Adrenal gland (tissue), 12 donors: ENCODE results near the gene MAML2. TPM values are rescaled to one million over a fixed set of nuclear protein-coding genes. Genes with fewer than 3 reads are reported as not detected.

Source experiments
- DNase-seq, 7 donors: peaks; one replicate each; pipeline ENCODE4 v3.0.0-alpha.2; 2019 to 2020
- H3K27ac ChIP-seq, 5 donors: fragments of 200-600 bp; sonication (generic) in 4 of 5; 1 replicate in 3 of 5; 2 replicates in 2 of 5; pipeline versions ENCODE4 v1.5.1 to v1.8.0; 2016 to 2020; ENCODE audit warnings: mild to moderate bottlenecking in 1 of 5
- H3K27me3 ChIP-seq: fragments of 200-600 bp; 2 replicates; pipeline ENCODE4 v1.8.0; 2021
- H3K36me3 ChIP-seq, 2 donors: fragments of 200-600 bp; replicated peaks in 1 of 2; 1 replicate in 1 of 2; 2 replicates in 1 of 2; pipeline versions ENCODE4 v1.5.1 to v1.8.0; 2018 to 2022
- H3K4me1 ChIP-seq, 2 donors: fragments of 200-600 bp; replicated peaks in 1 of 2; 1 replicate in 1 of 2; 2 replicates in 1 of 2; pipeline versions ENCODE4 v1.5.1 to v1.8.0; 2018 to 2021
- H3K4me3 ChIP-seq, 4 donors: fragments of 200-600 bp; sonication (generic) in 3 of 4; one replicate each; pipeline ENCODE4 v1.5.1; 2016 to 2018
- H3K9me3 ChIP-seq, 3 donors: fragments of 200-600 bp; sonication (generic) in 1 of 3; replicated peaks in 1 of 3; 1 replicate in 2 of 3; 2 replicates in 1 of 3; pipeline versions ENCODE4 v1.5.1 to v1.8.0; 2016 to 2021
- POLR2A ChIP-seq, 2 donors: fragments of 450-650 bp; IDR thresholded peaks; one replicate each; pipeline ENCODE4 v1.6.1; 2017; ENCODE audit warnings: antibody characterized with exemption in 2 of 2, mild to moderate bottlenecking in 2 of 2, moderate library complexity in 1 of 2
- WGBS, 4 donors: extraction: QIAGEN DNeasy Blood & Tissue Kit in 2 of 4; methylation state at CpG; one replicate each; pipeline versions ENCODE4 v1.1.5 to v1.1.7; 2013 to 2017; 5-methylcytosine and 5-hydroxymethylcytosine counted together
- intact Hi-C, 2 donors: fragments of 100-400 bp; cut with DNase I; formaldehyde crosslinking; loops; one replicate each; pipeline versions ENCODE4 v1.14.1 to v1.15.0; 2022 to 2023
- polyA plus RNA-seq, 3 donors: library from polyadenylated mRNA; stranded (reverse); fragments of 200-250 nt in 2 of 3; fragments of 350-450 nt in 1 of 3; fragmentation: Illumina TruSeq in 1 of 3; extraction: RNeasy Lipid Tissue Mini Kit (QIAGEN cat#74804) in 1 of 3; gene quantifications; one replicate each; pipeline ENCODE4 v1.2.3, GENCODE V29; 2013 to 2014
- total RNA-seq, 9 donors: library from RNA; depleted of rRNA in 4 of 9; stranded (reverse); fragments of >200 nt in 4 of 9; fragments of 120-200 nt in 1 of 9; fragmentation: NEBNext Ultra II Directional in 1 of 9; extraction: Animal tissue kit (Norgen Biotek cat#: 25700) in 1 of 9; gene quantifications; one replicate each; pipeline versions ENCODE4 v1.1.0 to v1.2.4, GENCODE V29; 2013 to 2023
- TF ChIP-seq, protein P1 (sequence below), 6 experiments: fragments of 450-650 bp in 4 of 6; fragments of 200-600 bp in 2 of 6; sonication (generic) in 1 of 6; IDR thresholded peaks; 1 replicate in 5 of 6; 2 replicates in 1 of 6; pipeline versions ENCODE4 v1.5.1 to v1.8.0; 2016 to 2021; ENCODE audit warnings: antibody characterized with exemption in 6 of 6, mild to moderate bottlenecking in 2 of 6, moderate library complexity in 1 of 6
- donor health status: healthy with polysubstance abuse.
- donor health status: Bipolar disorder and iron deficiency.
- donor health status: DM: yes; HTN: yes; CAD: no.
- donor health status: DM: no; HTN: no; CAD: no.
- donor health status: DM: no; HTN: no; CAD: no.
- donor health status: DM: yes; HTN: yes; CAD: no.

Gene MAML2
- total and polyA plus RNA-seq, 12 donors: 1.4 to 19.4 (median 7.6) TPM

GRCh38 chr11:96159968-96160367, 183.0 kb downstream of the MAML2 start:
- TF ChIP-seq POLR2A (IDR thresholded peaks at IDR 0.05): no peak
- TF ChIP-seq, protein P1, sequence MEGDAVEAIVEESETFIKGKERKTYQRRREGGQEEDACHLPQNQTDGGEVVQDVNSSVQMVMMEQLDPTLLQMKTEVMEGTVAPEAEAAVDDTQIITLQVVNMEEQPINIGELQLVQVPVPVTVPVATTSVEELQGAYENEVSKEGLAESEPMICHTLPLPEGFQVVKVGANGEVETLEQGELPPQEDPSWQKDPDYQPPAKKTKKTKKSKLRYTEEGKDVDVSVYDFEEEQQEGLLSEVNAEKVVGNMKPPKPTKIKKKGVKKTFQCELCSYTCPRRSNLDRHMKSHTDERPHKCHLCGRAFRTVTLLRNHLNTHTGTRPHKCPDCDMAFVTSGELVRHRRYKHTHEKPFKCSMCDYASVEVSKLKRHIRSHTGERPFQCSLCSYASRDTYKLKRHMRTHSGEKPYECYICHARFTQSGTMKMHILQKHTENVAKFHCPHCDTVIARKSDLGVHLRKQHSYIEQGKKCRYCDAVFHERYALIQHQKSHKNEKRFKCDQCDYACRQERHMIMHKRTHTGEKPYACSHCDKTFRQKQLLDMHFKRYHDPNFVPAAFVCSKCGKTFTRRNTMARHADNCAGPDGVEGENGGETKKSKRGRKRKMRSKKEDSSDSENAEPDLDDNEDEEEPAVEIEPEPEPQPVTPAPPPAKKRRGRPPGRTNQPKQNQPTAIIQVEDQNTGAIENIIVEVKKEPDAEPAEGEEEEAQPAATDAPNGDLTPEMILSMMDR (IDR thresholded peaks at IDR 0.05): no peak
- Histone ChIP-seq H3K4me1 (peaks cover 16 to 38% of the 10 kb centered on the region in 2 donors), H3K27ac (no peak overlapping the region), H3K4me3 (no peak overlapping the region), H3K27me3 (no peaks in the 10 kb centered on the region), H3K36me3 (no peaks in the 10 kb centered on the region), H3K9me3 (no peaks in the 10 kb centered on the region)
- 62 to 84% (median 71%) methylated on average over 5 to 6 of the region's 6 CpGs for WGBS, 4 donors
- no peak for DNase-seq
- intact Hi-C loops: no loop called here

- WGBS, 4 donors: 72 to 96% (median 86%) methylated on average over 1 of the region's 1 CpG
- Histone ChIP-seq H3K4me1 (peaks cover 16 to 48% of the 10 kb centered on the region in 2 donors), H3K9me3 (no peaks in the 10 kb centered on the region), H3K4me3 (no peak overlapping the region), H3K27ac (peak overlapping the region in 1 of 5 donors; percentile 6), H3K36me3 (no peaks in the 10 kb centered on the region), H3K27me3 (no peaks in the 10 kb centered on the region)
- intact Hi-C loops: no loop called here
- DNase-seq: no peak
- TF ChIP-seq, protein P1 (IDR thresholded peaks at IDR 0.05): no peak
- no peak for TF ChIP-seq POLR2A (IDR thresholded peaks at IDR 0.05)
Measured at GRCh38 chr11:96158126-96158525, 184.9 kb downstream of the MAML2 start.

DNA sequence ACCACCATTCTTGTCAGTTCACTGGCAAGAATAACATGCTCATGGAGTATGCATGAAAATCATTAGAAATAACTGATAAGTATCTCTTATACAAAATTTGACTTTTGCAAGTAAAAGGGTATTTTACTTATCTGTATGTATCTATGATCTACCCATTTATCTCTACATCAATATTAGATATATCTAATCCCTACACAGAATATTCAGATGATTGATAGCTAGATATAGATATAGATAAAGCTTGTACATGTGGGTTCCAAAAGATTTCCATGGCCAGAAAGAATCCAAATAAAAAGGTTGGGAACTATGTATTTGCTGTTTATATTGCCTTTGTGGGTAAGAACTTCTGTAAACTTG, 185.5 kb downstream of the MAML2 start:
- Histone ChIP-seq H3K9me3 (no peaks in the 10 kb centered on the region), H3K36me3 (no peaks in the 10 kb centered on the region), H3K4me1 (peaks cover 16 to 48% of the 10 kb centered on the region in 2 donors), H3K4me3 (no peak overlapping the region), H3K27ac (peak overlapping the region in 4 of 5 donors; percentile 72 to 95 (median 82)), H3K27me3 (no peaks in the 10 kb centered on the region)
- TF ChIP-seq POLR2A (IDR thresholded peaks at IDR 0.05): no peak
- TF ChIP-seq, protein P1 (IDR thresholded peaks at IDR 0.05): peak in 1 of 6 experiments; percentile 1
- intact Hi-C loops: no loop called here
- DNase-seq: no peak

DNA sequence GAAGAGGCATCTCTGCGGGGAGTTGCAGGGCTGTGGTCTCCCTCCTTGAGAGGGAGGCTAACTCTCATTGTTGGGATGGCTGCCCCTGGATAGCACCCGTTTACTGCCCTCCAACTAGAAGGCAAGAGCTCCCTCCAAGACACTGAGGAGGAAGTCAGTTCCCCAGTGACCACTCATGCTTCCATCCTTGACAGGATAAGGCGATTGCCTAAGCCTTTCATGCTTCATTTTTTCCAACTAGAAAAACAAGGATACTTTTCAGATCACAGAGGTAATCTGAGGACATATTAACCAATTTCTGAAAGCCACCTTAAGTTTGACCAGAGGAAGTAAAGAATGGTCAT, 186.6 kb downstream of the MAML2 start:
- intact Hi-C loops: no loop called here
- H3K27ac ChIP-seq: peak overlapping the region; percentile 14 to 95 (median 78)
- no peaks in the 10 kb centered on the region for H3K27me3 ChIP-seq
- peaks cover 16 to 41% of the 10 kb centered on the region in 2 donors for H3K4me1 ChIP-seq
- no peaks in the 10 kb centered on the region for H3K36me3 ChIP-seq
- H3K9me3 ChIP-seq: no peaks in the 10 kb centered on the region
- 6 to 18% (median 9%) methylated on average over 3 of the region's 3 CpGs for WGBS, 4 donors
- peak in 1 of 2 donors; percentile 31 for TF ChIP-seq POLR2A (IDR thresholded peaks at IDR 0.05)
- TF ChIP-seq, protein P1 (IDR thresholded peaks at IDR 0.05): no peak
- H3K4me3 ChIP-seq: peak overlapping the region in 1 of 4 donors; percentile 25
- DNase-seq: no peak
